Middle frontal gyrus (tissue), 1 donor: Measurements from ENCODE around the gene GID8.
A peak's percentile ranks its signal among the peaks of the same experiment; 100 is the strongest.

Experiments used
- DNase-seq: peaks from one replicate; pipeline ENCODE4 v3.0.0-alpha.2; 2015; ENCODE audit warnings: low spot score; ENCODE audit errors: extremely low spot score

The GID8 gene

GRCh38 chr20:62969179-62969760 lies 31.3 kb downstream of the GID8 start:
- no peak for DNase-seq

DNA sequence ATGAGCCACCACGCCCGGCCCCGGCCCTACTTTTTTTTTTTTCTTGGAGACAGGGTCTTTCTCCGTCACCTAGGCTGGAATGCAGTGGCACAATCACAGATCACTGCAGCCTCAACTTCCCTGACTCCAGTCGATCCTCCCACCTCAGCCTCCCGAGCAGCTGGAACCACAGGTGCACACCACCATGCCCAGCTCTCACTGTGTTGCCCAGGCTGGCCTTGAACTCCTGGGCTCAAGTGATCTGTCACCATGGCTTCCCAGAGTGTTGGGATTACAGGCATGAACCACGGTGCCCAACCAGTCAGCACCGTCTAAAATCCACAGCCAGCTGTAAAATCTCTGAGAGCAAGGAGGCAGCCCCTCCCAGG lies 32.0 kb downstream of the GID8 start:
- no peak for DNase-seq

- DNase-seq, result no peak
These were observed 32.6 kb downstream of the GID8 start for GRCh38 chr20:62970307-62971210.

DNA sequence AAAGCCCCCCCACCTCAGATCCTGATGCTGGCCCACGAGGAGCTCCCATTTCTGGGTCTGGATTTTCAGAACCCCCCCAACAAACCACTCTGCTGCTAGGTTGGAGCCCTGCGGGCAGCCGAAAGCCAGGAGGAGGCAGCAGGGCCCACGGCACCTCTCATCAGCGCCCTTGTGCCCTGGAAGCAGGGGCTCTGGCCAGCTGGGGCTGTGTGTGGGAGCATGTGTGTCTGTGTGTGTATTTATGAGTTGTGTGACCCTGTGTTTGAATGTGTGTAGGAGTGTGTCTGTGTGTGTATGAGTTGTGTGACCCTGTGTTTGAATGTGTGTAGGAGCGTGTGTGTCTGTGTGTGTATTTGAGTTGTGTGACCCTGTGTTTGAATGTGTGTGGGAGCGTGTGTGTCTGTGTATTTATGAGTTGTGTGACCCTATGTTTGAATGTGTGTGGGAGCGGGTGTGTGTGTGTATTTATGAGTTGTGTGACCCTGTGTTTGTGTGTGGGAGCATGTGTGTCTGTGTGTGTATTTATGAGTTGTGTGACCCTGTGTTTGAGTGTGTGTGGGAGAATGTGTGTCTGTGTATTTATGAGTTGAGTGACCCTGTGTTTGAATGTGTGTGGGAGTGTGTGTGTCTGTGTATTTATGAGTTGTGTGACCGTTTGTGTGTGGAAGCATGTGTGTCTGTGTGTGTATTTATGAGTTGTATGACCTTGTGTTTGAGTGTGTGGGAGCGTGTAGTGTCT lies 33.4 kb downstream of the GID8 start:
- DNase-seq, result no peak

DNA sequence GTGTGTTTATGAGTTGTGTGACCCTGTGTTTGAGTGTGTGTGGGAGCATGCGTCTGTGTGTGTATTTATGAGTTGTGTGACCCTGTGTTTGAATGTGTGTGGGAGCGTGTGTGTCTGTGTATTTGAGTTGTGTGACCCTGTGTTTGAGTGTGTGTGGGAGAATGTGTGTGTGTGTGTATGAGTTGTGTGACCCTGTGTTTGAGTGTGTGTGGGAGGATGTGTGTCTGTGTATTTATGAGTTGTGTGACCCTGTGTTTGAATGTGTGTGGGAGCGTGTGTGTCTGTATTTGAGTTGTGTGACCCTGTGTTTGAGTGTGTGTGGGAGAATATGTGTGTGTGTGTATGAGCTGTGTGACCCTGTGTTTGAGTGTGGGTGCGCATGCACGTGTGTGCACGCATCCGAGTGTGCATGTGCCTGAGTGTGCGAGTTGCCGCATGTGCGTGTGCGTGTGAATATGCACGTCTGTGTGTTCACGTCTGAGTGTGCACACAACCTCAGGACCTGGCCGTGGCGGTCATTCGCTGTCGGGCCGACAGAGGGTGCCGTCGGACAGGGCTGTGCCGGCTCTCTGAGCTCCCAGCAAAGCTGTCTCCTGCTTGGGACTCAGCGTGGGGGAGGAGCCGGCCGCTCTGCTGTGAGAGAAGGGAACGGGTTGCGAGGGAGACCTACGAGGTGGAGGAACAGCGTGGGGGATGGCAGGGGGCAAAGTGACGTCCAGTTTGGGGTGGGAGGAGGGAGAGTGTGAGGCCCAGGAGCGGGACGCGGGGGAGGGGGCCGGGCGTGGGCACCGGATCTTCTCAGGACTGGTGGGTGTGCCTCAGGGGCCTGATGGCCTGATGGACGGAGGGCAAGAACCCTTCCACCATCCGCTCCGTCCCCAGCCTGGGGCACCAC lies 34.2 kb downstream of the GID8 start:
- peak; percentile 69 for DNase-seq

GRCh38 chr20:62972845-62973745 lies 35.1 kb downstream of the GID8 start:
- DNase-seq, result no peak

DNA sequence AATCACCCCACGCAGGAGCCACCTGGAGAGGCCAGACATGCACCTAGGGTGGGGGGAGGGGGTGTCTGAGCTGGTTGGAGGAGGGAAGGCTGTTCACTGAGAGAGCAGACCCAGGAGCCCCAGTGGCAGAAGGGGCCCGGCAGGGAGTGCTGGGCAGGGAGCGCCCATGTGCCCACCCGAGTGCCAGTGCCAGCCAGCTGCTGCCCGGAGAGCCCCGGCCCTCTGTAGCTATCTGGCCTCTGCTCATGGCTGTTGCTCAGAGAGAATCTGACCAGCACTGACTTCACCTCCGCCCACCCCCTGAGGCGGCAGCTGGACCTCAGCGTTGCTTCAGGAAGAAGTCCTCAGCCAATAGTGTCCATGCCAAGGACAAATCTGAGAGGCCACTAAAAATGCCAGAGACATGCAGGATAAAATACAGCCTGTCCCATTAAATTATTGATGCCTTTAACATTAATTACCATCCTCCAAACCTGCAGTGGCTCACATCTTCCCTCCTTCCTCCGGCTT lies 37.4 kb downstream of the GID8 start:
- DNase-seq, result no peak

GRCh38 chr20:62975812-62976508 lies 38.0 kb downstream of the GID8 start:
- DNase-seq, result no peak

DNA sequence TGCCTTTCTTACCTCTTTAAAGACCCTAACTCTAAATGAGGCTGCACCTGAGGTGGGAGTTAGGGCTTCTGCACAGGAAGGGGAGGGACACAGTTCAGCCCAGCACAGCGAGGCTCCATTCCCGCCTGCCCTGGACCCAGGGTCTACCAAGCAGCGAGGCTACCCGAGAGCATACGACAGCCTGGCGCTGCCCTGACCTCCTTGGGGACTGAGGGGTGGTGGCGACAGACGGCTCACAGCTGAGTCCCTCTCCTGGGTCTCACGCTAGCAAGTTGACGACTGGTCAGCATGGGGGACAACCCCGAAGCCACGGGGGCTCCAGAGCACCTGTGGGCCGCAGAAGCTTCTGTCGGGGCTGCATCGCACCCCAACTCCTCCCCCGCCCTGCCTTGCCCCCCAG lies 38.9 kb downstream of the GID8 start:
- no peak for DNase-seq

DNA sequence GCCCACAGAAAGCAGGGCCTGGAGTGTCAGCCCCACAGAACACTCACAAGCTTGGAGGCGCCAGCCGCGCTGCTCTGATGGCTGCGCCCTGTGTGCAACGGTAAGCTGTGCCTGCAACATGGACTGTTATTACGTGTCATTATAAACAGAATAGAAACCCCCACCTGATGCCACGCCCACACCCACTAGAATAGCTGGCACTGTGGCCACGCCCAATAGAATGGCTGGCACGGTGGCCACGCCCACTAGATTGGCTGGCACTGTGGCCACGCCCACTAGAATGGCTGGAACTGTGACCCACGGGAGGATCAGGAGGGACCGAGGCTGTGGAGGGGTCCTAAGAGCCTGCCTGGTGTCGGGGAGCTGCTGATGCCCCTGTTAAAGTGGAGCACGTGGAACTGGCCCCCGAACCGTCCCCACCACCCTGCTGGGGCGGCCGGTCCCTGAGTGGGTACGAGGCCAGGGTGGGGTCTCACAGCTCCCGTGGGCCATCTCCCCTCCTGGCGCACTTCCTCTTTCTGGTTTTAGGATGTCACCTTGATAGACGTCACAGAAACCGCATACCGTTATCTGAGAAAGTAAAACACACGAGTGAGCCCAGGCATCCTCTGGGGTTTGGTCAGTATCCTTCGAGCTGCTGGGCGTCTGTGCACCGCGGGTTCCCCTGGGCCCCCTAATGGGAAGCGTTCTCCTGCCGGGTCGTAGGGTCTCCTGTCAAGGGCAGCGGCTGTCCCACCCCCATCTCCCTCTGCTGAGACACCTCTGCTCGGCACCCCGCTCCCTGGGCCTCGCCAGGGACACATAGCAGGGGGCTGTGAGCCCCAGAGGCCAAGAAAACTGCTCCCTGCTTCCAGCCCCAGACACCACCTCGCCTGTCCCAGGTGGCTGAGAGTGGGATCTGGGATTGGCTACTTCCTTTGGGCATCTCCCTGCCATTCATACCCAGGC lies 39.9 kb downstream of the GID8 start:
- DNase-seq, result no peak

DNA sequence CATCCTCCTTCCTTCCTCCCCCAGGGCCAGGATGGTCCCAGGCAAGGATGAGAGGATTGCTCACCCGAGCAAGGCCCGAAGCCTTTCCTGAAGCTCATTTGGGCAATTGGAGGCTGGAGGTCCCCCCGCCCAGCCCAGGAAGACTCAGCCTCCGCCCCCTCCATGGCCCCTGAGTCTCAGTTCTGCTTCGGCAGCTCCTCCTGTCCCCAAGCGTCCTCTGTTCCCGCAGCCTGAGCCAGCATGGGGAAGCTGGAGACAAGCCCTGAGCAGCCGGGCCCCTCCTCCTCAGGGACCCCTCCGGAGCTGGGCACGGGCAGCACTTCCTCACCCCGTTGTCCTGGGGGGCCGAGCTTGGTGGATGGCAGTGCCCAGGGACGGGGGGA lies 40.6 kb downstream of the GID8 start:
- no peak for DNase-seq

GRCh38 chr20:62979310-62979709 lies 41.4 kb downstream of the GID8 start:
- no peak for DNase-seq

- no peak for DNase-seq
These were observed 42.0 kb downstream of the GID8 start for GRCh38 chr20:62979876-62980373.

DNA sequence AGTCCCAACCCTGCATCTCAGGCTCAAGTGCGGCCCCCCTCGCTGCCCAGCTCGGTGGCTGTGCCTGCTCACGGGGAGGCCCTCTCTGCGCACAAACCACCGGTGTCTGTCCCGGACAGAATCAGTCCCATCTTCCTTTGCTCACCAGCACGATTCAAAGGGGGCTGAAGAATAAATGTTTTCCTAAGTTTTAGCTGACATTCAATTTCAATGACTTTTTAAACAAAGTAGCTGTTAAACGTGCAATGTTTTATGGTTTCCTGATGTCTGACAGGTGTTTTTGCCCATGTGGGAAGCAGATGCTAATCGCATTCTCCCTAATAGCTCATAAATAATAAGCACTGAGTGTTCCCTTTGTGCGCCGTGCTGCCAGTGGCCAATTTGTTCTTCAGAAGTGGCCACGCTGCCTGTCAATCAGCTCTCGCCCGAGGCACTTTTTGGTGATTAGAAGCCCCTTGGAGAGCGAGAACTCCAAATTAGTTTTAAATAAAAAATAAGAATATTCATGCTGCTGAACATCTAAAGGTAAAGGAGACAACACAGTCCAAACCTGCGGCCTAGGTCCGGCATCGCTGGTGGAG lies 42.5 kb downstream of the GID8 start:
- no peak for DNase-seq

- DNase-seq, result no peak
These were observed 43.0 kb downstream of the GID8 start for GRCh38 chr20:62980970-62981369.

DNA sequence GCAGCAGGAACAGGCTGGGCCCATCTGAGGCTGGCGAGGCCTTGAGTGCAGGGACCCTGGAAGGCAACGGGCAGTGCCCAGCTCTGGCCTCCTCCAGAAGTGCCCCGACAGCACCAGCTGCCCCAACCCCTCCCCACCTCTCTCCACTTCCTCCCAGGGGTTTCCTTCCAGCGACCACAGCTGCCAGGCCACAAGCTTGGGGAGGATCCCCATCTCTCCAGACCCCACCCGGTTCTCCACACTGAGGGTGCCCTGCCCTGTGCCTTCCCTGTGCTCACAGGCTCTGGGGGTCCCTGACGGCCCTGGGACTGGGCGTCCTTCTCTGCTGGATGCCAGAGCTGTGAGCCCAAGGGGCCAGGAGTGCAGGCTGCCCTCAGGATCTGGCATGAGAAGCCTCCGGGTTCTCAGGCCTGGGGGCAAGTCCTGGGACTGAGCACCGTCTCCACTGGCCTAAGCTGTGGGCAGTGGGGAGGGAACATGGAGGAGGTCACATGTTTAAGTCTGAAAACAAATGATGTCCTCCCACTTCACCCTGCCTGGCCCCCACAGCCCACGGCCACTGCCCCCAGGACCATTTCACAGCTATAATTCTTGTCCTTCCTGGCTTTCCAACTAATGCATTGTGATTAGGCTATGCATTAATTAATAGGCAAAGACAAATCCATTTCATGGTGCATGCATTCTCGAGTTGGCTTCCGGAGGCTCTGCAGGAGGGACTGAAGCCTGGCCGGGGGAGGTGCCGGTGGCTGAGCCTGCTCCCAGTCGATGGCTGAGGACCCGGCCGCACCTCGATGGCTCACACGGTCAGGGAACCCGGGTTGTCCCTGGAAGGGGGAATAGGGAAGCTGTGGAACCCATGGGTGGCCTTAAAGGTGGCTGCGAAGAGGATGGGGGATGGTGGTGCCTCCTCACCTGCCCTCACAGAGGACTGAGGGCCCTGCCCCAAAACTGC lies 44.5 kb downstream of the GID8 start:
- DNase-seq, result no peak

GRCh38 chr20:62983210-62983609 lies 45.3 kb downstream of the GID8 start:
- DNase-seq, result no peak
